GM19452 (cell line): Measurements from ENCODE around the gene PDE4D.
"Not testable (repeated sequence)": the region's sequence is repeated elsewhere in the genome, so short reads cannot be mapped to it uniquely, and the experiment has no call there.

Experiments
- ATAC-seq: cut with Tn5 transposase; IDR thresholded peaks from one replicate; pipeline ENCODE4 v1.9.1; 2021; ENCODE audit not compliant: unreplicated experiment

PDE4D gene

DNA sequence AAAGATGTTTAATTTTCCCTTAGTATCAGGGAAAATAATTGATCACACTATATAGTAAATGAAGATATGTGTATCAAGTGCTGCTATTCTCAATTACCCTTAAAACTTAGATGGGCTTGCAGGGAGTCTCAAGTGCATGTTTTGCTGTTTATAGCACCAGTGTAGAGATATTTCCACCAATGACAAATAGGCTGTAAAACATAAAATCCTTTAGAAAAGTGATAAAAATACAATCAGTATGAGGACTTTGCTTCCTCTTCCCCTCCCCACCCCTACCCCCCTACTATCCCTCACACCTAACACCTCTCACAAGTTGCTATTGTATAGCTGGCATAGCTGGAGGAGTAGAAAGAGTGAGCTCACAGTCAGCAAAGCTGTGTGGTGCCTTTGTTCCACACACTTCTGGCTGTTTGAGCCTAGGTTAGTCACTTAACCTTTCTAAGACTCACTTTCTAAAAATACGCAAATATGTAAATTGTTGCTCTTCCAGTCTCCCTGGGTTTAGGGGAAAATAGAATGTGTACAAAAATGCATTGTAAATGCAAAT, 93.1 kb downstream of the PDE4D start:
- ATAC-seq, result peak; percentile 5

DNA sequence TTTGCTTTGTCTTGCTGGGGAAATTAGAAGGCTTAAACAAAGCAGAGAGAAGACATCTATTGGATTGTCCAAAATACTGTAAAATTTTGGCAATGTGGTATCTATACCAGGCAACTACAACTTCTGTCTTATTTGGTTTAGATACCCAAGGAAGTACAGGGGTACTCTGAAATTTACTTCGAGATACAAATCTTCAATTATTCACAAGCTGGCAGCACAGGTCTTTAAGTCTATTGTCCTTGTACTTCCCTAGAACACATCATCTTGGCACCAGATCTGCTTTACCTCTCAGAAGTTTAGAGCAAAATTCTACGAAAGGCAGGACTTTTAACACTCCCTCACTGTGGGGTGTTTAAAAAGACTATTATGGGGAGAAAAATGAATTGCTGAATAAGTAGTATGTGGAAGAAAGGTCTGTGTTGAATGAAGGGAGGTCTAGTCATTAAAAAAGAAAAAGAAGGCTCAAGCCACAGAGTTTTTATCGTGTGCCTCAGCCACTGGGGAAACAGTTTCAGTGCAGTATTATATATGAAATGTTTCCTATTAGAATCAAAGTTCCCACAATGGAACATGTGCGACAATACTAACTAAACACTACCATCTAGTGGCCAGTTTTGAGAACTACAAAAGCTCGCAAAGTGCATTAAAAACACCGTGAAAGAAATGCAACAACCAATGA, 93.7 kb downstream of the PDE4D start:
- peak; percentile 54 for ATAC-seq

DNA sequence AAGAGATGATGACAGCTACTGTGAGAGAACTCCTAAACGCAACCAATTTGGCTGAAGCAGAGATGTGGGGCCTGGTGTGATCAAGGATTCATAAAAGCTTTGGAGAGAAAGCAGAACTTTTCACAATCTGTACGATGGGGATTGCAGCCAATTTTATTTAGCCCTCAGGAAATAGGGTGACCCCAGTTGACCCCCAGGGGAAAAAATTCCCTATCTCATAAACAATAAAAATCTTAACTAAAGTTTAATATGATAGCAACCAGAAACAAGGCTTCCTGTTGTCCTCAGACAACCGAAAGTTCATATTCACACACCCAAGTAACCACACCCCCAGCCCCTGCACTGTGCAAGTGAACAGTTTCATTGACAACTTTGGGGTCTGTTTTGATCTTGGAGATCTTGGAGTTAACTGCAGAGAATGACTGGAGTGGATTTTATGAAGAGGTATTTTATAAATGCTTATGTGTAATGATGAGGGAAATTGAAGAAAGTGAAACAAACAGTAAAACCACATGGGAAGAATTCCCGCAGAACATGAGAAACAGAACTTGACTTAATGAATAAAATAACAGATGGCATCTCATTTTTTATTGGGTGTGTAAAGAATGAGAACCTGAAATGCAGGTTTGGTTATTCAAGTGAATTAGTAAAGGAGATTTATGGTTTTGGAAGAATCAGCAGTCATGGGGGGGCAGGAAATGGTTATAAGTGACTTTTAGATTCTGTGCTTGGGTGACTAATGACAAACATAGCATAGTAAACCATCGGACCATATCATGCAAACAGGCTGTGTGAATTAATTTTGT, 94.5 kb downstream of the PDE4D start:
- ATAC-seq, result peak; percentile 73

DNA sequence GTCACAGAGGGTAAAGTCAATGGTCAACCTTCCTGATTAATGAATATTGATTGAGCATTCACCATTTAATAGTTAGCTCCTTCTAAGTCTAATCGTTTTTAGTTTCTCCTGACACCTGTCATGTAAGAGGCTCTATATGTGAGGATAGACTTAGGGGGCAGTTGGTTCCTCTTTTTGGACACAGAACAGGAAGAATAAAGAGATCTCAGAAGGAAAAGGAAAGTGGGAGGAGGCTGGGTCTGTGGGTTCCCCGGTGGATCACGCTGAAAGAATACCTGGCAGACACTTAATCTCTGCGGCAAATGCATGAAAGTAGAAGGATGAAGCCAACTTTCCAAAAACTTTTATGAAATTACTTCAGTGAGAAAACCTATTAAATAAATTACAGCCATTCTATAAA, 98.4 kb downstream of the PDE4D start:
- ATAC-seq, result no peak

DNA sequence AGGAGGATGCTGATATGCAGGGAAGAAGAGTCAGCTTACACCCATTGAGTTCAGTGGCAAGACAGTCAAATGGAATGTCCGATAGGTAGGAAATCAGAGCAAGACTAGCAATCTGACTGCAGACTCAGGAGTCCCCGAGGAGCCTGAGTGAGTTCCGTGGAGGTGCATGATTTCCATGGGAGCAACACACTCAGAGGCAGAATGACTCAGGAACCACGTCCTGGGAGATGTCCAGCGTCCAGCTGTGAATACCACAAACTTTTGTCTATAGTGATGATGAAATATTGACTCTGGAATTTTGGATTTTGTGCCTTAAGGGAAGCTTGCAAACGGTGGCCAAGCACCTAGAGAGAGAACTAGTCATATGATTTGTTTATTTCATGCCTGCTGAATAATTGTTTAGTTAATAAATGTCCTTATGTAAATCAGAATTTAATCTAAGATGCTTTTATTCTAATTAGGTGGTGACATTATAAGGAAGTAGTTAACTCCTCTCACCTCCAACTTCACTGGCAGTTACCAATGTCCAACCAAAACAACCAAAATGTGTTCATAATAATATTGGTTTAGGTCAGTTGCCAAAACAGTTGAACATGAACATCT, 100.4 kb downstream of the PDE4D start:
- ATAC-seq, result no peak

DNA sequence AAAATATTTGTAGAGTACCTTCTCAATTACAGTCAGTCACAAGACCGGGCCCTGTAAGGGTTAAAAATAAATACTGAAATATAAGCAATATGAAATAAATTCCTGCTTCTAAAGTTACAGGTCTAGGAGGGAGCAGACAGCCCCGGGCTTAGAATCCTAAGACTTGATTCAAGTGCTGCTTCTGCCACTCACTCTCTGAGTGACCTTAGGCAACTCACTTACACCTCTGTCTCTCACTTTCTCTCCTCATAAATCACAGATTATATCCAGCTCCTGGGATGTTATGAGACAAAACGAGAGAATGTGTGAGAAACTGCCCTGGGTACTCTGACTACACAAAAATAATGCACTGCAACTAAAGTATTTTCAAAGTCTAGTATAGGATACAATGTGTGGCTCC, 101.9 kb downstream of the PDE4D start:
- no peak for ATAC-seq

DNA sequence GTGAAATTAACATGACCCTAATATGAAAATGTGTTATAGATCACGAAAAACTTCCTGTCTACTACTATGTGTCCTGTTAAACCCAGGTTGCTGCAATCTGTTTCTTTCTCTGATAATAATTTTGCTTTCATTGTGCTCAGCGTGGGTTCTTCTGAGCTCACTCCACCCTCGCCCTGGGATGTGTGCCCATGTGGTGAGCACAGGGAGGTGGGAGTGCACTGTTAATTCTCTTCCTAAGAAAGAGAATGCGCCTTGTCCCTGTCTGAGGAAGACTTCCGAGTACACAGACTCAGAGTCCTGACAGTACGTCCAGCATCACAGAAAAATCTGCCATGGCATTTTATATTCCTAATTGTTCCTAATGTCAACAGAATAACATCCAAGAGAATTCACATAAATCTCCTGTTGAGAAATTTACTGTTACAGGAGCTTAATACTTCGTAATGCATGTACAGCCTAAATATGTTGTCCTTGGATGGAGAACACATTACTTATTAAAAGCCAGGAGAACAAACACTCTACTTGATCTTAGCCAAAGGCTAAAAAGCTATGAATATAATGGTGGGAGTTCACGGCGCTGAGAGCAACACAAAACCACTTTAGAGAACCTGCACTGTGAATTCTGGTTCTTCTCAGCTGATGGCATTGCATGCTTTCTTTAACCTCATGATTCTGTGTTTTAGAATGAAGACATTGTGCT, 102.6 kb downstream of the PDE4D start:
- ATAC-seq, result peak; percentile 31

DNA sequence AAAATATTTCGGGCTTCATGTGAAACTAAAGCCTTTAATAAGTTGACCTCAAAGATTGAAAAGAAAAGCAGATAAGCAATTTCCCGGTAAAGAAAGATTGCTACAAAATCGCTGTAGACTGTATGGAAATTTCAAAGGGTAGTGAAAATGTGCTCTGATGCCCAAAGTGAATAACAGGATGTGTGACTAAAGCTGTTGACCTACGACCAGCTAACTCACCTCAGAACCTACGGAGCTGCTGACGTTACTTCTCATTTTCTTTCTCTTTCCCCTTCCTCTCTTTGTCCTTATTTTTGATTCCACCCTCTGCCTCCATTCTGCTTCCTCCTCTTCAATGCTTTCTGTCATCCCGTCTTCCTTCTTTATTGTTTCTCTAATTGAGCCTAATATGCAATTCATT, 103.2 kb downstream of the PDE4D start:
- ATAC-seq, result peak; percentile 72

DNA sequence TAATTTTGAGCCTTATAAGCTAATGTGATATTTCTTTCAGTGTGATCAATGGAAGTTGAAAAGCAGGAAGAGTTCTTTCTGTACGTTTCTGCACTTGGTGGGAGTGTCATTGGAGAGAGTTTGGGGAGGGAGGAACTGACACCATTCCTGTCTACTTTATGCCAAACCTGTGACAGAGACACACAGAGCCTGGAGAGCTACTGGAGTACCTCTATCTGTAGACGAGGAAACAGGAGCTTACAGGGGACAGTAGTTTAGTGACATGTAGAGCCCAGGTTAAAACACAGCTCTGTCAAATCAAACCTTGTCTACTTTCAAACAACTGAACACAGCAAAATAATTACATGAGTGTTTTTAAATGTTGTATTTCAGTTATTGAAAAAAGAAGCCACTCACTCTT, 103.6 kb downstream of the PDE4D start:
- ATAC-seq, result no peak

DNA sequence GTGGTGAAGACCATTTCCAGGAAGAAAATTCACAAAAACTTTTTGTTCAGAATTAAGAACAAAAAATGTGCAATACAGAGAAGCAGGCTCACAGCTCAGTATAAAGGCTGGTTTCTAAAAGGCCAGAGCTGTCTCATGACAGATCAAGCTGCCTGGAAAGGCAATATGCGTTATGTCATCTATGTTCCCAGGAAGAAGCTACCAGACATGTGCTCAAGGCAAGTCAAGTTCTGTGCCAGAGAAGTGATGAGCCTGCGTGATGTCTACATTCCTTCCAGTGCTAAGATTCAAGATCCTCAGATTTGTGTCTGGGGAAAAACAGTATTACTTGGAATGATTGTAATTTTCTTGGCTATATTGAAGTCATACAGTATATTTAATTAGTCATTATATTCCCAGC, 104.3 kb downstream of the PDE4D start:
- no peak for ATAC-seq

DNA sequence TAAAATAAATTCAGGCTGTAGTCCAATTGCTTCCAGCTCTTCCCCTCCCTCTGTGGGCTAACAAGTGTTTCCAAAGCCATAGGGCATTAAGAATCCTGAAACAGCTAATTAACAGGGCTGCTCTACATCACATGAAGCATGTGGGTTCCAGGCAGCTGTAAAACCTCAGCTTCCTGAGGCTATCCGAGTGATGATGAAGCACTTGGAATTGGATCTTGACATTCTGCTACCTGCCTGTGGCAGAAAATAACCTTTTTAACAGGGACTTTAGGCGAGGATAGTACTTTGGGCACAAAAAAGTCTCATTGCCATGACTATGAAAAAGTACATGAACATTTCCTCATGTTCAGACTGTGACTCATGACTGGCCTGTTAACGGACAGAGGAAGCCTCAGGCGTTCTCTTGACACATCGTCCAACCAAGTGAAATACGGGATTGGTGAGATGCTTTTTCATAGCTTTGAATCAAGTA, 107.2 kb downstream of the PDE4D start:
- no peak for ATAC-seq

DNA sequence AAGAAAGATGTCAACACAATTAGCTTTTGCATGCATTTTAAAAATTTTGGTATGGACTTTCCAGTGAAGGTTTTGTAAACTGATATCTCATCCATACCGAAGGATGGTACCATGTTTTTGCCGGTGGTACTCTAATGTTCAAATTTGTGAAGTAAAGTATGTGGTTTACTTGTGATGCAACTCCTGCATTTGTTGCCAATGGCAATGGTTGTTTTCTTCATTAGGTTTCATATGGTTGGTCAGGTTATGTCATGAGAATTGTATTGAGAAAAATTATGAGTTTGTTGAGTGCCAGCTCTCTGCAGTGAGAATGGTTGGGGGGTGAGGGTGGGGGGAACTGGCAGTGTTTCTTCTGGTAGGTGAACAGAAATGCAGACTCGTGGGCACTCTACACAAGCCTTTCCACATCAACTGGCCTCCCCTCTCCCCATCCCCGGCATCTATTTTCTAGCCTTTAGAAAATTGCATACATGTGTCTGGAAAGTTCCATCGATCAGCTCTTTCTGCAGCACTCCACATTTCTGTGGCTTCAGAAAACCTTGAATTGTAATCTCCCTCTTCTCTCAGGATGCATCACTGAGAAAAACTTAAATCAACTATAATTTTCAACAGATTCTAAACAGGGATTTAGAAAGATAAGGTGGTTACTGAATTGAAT, 107.7 kb downstream of the PDE4D start:
- no peak for ATAC-seq

DNA sequence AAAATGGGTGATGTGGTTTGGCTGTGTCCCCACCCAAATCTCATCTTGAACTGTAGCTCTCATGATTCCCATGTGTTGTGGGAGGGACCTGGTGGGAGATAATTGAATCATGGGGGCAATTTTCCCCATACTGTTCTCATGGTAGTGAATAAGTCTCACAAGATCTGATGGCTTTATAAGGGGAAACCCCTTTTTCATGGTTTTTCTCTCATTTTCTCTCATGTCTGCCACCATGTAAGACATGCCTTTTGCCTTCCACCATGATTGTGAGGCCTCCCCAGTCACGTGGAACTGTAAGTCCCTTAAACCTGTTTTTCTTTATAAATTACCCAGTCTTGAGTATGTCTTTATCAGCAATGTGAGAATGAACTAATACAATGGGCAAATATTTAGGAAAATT, 108.8 kb downstream of the PDE4D start:
- ATAC-seq, result not testable (repeated sequence)

DNA sequence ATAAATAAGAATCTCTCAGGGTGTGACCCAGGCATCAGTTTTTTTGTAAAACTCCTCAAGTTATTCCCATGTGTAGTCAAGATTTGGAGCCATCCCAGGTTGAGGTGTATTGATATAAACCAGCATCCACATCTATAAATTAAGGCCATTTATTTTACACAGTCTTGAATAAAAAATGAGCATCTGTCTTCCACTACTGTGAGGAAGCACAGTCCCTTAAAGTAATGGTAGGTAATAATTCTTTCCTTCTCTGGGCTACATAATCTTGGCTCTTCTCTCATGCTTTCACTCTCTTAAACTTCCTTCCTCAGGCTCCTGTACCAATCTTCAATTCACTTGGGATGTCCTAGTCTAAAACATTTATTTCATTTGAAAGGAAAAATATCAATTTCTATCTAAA, 110.3 kb downstream of the PDE4D start:
- no peak for ATAC-seq

DNA sequence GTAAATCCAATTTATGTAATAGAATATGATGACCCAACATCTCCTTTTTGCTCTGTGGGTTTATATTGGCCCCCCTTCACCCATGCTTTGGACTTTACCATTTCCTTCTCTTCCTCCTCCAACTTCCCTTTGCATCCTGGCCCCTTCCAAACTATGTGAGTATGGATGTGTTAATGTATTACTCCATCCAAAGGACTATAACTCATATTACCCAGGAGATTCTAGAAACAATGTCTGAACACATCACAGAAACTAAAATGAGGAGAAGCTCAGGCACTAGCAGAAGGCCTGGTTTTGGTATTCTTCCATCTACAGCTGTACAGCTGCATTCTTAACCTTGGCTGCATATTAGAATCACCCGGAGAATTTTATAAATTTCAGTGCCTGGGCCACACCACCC, 110.7 kb downstream of the PDE4D start:
- ATAC-seq, result no peak

DNA sequence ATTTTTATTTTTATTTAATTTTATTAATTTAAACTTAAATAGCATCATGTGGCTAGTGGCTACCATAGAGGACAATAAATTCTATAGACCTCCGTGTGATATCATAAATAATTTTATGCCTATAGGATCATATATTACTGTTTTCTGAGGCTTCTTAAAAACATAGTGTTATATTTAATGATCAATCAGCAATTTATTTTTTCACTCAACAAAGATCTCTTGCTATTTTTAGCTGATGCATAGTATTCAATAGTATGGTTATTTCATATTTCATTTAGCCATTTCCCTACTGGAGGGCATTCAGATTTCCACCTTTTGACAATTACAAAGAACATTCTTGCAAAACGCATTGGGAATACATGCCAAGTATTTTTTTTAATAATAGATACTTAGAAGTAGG, 114.1 kb downstream of the PDE4D start:
- ATAC-seq, result no peak

DNA sequence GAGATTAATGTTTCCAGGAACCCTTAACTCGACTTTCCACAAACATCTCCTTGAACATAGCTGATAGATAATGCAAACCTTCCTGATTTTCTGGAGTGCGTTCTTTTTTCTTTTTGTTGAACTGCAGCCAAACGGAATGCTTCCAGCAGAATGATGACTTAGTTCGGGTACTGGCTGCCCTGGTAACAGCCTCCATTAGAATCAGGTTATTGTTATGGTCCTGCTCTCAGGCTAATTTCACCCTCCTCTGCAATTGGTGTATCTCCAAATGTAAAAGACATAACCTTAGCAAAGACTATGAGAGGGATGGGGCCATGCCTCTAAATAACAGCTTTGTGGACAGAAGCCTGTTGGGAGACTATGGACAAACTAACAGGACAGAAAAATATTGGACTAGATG, 116.5 kb downstream of the PDE4D start:
- ATAC-seq, result no peak

DNA sequence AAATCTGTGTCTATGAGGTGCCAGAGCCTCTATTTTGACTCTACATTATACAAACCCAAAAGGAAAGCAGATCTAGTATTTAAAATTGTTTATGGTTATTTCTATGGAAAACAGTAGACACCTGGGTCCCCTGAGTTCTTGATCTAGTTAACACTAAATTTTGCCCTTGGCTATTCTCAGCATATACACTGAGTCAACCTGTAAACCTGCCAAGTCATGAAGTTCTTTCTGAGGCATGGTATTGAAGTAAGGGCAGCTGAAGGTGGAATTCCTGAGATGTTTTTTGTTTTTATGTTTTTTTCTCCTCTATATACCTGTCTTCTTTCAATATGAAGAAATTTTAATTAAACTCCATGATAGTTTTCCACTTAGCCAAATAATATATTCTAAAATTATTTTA, 120.2 kb downstream of the PDE4D start:
- ATAC-seq, result no peak

DNA sequence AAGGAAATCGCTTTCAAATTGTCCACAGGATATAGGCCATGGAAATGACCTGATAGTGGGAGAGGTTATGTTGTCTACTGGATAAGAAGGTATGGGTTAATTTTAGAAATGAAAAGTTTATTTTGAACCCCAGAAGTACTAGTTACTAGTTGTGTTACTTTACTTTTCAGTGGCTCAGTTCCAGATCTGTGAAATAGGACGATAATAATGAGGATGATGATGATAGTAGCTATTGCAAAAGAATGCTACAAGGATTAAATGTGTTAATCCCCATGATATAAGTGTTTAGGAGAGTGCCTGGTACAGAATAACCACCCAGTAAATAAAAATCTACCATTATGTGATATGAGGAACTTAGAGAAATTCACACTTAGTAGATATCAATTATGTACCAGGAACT, 120.8 kb downstream of the PDE4D start:
- ATAC-seq, result no peak

DNA sequence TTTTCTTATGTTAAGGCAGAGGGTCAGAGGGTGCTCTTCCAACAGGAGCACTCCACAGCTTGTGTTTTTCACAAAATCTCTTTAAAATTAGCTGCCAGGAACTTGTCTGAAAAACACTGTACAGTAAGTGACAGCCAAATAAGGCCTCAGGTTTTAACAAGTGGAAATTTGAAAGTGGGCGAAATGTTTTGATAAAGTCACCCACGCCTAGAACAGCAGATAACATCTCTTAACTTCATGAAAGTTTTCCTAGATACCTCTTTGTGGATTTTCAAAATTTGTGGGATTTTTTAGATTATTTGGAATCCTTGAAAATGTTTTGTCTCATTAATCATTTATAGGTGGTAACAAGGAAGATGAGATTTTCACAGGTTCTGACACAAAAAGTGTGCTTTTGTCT, 121.3 kb downstream of the PDE4D start:
- no peak for ATAC-seq

DNA sequence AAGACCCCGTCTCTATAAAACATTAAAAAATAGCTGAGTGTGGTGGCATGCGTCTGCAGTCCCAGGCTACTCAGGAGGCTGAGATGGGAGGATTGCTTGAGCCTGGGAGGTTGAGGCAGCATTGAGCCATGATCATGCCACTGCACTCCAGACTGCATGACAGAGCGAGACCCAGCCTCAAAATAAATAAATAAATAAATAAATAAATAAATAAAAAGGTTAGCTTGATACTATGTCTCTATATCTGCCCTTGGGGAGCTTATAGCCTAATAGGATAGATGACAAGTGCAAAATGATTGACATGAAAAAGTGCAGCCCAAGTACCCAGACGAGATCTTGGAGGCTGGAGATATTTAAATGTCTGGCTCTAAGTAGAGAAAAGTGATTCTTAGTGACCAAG, 122.6 kb downstream of the PDE4D start:
- no peak for ATAC-seq
